GM23338 (cell line): ENCODE results near the gene TAPBPL. TPM values are rescaled to one million over a fixed set of nuclear protein-coding genes. Genes with fewer than 3 reads are reported as not detected.

Source experiments
- ATAC-seq: fragments of 200-7000 bp; cut with Tn5 transposase; 3 replicates; pipeline ENCODE4 v1.9.1; 2020
- DNase-seq: peaks from one replicate; pipeline ENCODE4 v3.0.0-alpha.2; 2015; ENCODE audit warnings: low spot score
- H2AFZ ChIP-seq: fragments of 200-600 bp; sonication (generic); 2 replicates; pipeline ENCODE4 v1.8.0; 2016; ENCODE audit warnings: antibody characterized with exemption, mild to moderate bottlenecking, moderate library complexity
- H3F3A ChIP-seq: fragments of 200-600 bp; sonication (generic); replicated peaks from 2 replicates; pipeline ENCODE4 v1.8.0; 2017; ENCODE audit warnings: antibody characterized with exemption, mixed run types, low read depth
- H3K27ac ChIP-seq: fragments of 200-600 bp; sonication (generic); 2 replicates; pipeline ENCODE4 v1.6.1; 2016; ENCODE audit warnings: low read depth
- H3K27me3 ChIP-seq: fragments of 200-600 bp; sonication (generic); 2 replicates; pipeline ENCODE4 v1.8.0; 2016; ENCODE audit warnings: mild to moderate bottlenecking, mixed run types, moderate library complexity; ENCODE audit not compliant: insufficient read depth
- H3K36me3 ChIP-seq: fragments of 200-600 bp; sonication (generic); 2 replicates; pipeline ENCODE4 v1.8.0; 2016; ENCODE audit warnings: mild to moderate bottlenecking; ENCODE audit not compliant: insufficient read depth
- H3K4me1 ChIP-seq: fragments of 200-600 bp; sonication (generic); 2 replicates; pipeline ENCODE4 v1.8.0; 2016; ENCODE audit warnings: mild to moderate bottlenecking, moderate library complexity; ENCODE audit not compliant: insufficient read depth
- H3K4me2 ChIP-seq: fragments of 200-600 bp; sonication (generic); 2 replicates; pipeline ENCODE4 v1.7.1; 2017; ENCODE audit warnings: mixed run types
- H3K4me3 ChIP-seq: fragments of 200-600 bp; sonication (generic); 2 replicates; pipeline ENCODE4 v1.6.1; 2016; ENCODE audit warnings: mixed run types
- H3K79me2 ChIP-seq: fragments of 200-600 bp; sonication (generic); replicated peaks from 2 replicates; pipeline ENCODE4 v1.8.0; 2017; ENCODE audit warnings: mild to moderate bottlenecking; ENCODE audit not compliant: insufficient read depth
- H3K9me2 ChIP-seq: fragments of 200-600 bp; sonication (generic); 2 replicates; pipeline ENCODE4 v1.8.0; 2017; ENCODE audit not compliant: insufficient read depth
- H4K20me1 ChIP-seq: fragments of 200-600 bp; sonication (generic); replicated peaks from 2 replicates; pipeline ENCODE4 v1.8.0; 2017; ENCODE audit warnings: mild to moderate bottlenecking; ENCODE audit not compliant: insufficient read depth
- H3K27ac Mint-ChIP-seq: 2 replicates; pipeline ENCODE4 v1.8.0; 2020; ENCODE audit warnings: inconsistent platforms, mild to moderate bottlenecking, moderate library complexity, mixed read lengths
- H3K27me3 Mint-ChIP-seq: 3 replicates; pipeline ENCODE4 v1.8.0; 2022; ENCODE audit warnings: low read depth, mild to moderate bottlenecking, moderate library complexity, mixed read lengths, inconsistent platforms; ENCODE audit not compliant: insufficient read depth, poor library complexity
- H3K36me3 Mint-ChIP-seq: 3 replicates; pipeline ENCODE4 v1.8.0; 2021; ENCODE audit warnings: low read depth, mild to moderate bottlenecking, inconsistent platforms, moderate library complexity, mixed read lengths
- H3K4me1 Mint-ChIP-seq: 3 replicates; pipeline ENCODE4 v1.8.0; 2020; ENCODE audit warnings: mild to moderate bottlenecking, inconsistent platforms, mixed read lengths
- H3K4me3 Mint-ChIP-seq: 3 replicates; pipeline ENCODE4 v1.8.0; 2021; ENCODE audit warnings: moderate library complexity, mild to moderate bottlenecking, inconsistent platforms, mixed read lengths
- H3K9me3 Mint-ChIP-seq: 3 replicates; pipeline ENCODE4 v1.8.0; 2020; ENCODE audit warnings: moderate library complexity, mild to moderate bottlenecking, inconsistent platforms, mixed read lengths
- CREB1 ChIP-seq: fragments of 250-450 bp; sonication (Bioruptor Pico); IDR thresholded peaks from 2 replicates; pipeline ENCODE4 v1.5.0; 2020; ENCODE audit warnings: low read depth, mild to moderate bottlenecking, moderate library complexity
- EZH2 ChIP-seq: fragments of 200-600 bp; sonication (generic); IDR thresholded peaks from one replicate; pipeline ENCODE4 v1.8.0; 2017; ENCODE audit warnings: antibody characterized with exemption, mild to moderate bottlenecking, low read depth; ENCODE audit not compliant: unreplicated experiment
- EZH2phosphoT487 ChIP-seq: fragments of 200-600 bp; sonication (generic); IDR thresholded peaks from one replicate; pipeline ENCODE4 v1.8.1; 2018; ENCODE audit warnings: antibody characterized with exemption; ENCODE audit not compliant: unreplicated experiment
- JUNB ChIP-seq: IDR thresholded peaks from one replicate; pipeline ENCODE4 v1.6.1; 2016; ENCODE audit warnings: antibody characterized with exemption; ENCODE audit not compliant: unreplicated experiment
- NANOG ChIP-seq: IDR thresholded peaks from 2 replicates; pipeline ENCODE4 v1.6.1; 2016; ENCODE audit warnings: antibody characterized with exemption, borderline replicate concordance
- POLR2AphosphoS5 ChIP-seq: IDR thresholded peaks from 2 replicates; pipeline ENCODE4 v1.6.1; 2016; ENCODE audit warnings: antibody characterized with exemption, low read depth
- STAT1 ChIP-seq: IDR thresholded peaks from one replicate; pipeline ENCODE4 v1.6.1; 2016; ENCODE audit warnings: antibody characterized with exemption; ENCODE audit not compliant: unreplicated experiment
- ZNF114 ChIP-seq: fragments of 250-450 bp; sonication (Bioruptor Pico); IDR thresholded peaks from 2 replicates; pipeline ENCODE4 v1.5.0; 2020; ENCODE audit warnings: mild to moderate bottlenecking, moderate library complexity
- ZNF331 ChIP-seq: fragments of 250-450 bp; sonication (Bioruptor Pico); IDR thresholded peaks from 2 replicates; pipeline ENCODE4 v1.5.0; 2020; ENCODE audit warnings: low read depth, mild to moderate bottlenecking, moderate library complexity
- polyA plus RNA-seq: library from polyadenylated mRNA; unstranded; fragments of >200 nt; fragmentation: Nextera tagmentation; extraction: Ambion mirVana; gene quantifications from 2 replicates; pipeline ENCODE4 v1.2.1, GENCODE V29; 2016
- total RNA-seq: library from RNA; depleted of rRNA; stranded (reverse); fragments of >200 nt; shearing (Covaris generic); gene quantifications from 2 replicates; pipeline ENCODE4 v1.2.3, GENCODE V29; 2014
- TF ChIP-seq, protein P1 (sequence below), 2 experiments: fragments of 200-600 bp in 1 of 2; sonication (generic) in 1 of 2; conservative IDR thresholded peaks; 2 replicates each; pipeline versions ENCODE4 v1.5.1 to v1.6.1; 2016 to 2017; ENCODE audit warnings: antibody characterized with exemption in 2 of 2, low read depth in 2 of 2, mild to moderate bottlenecking in 2 of 2, moderate library complexity in 1 of 2
- TF ChIP-seq, protein P2 (sequence below): fragments of 250-450 bp; sonication (Bioruptor Pico); IDR thresholded peaks from 2 replicates; pipeline ENCODE4 v1.5.0; 2020; ENCODE audit warnings: mild to moderate bottlenecking, moderate library complexity
- TF ChIP-seq, protein P3 (sequence below): IDR thresholded peaks from one replicate; pipeline ENCODE4 v1.6.1; 2018; ENCODE audit warnings: antibody characterized with exemption; ENCODE audit not compliant: unreplicated experiment
- TF ChIP-seq, protein P4 (sequence below): IDR thresholded peaks from 2 replicates; pipeline ENCODE4 v1.6.1; 2016; ENCODE audit warnings: antibody characterized with exemption

The TAPBPL gene
- total and polyA plus RNA-seq, 2 experiments from 2014 or later = 0.59 to 0.65 TPM

DNA sequence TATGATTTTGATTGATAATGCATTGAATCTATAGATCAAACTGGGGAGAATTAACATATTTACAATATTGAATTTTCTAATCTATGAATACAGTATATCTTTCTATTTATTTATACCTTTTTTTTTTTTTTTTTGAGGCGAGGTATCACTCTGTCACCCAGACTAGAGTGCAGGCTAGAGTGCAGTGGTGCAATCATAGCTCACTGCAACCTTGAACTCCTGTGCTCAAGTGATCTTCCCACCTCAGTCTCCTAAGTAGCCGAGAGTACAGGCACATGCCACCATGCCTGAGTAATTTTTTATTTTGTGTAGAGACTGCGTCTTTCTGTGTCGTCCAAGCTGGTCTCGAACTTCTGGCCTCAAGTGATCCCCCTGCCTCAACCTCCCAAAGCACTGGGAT is 47.5 kb upstream of the TAPBPL start:
- Mint-ChIP-seq H3K36me3 (no peaks in the 10 kb centered on the region), H3K27ac (no peak overlapping the region; the same call in 1 of the 2 replicates), H3K27me3 (no peaks in the 10 kb centered on the region), H3K4me3 (no peak overlapping the region), H3K4me1 (no peaks in the 10 kb centered on the region), H3K9me3 (no peaks in the 10 kb centered on the region)
- H3K79me2 ChIP-seq = no peaks in the 10 kb centered on the region
- H3K4me2 ChIP-seq = no peak overlapping the region
- no peak overlapping the region for H2AFZ ChIP-seq
- no peak overlapping the region for H3K27ac ChIP-seq
- H3K27me3 ChIP-seq = no peaks in the 10 kb centered on the region
- H3K4me3 ChIP-seq = no peak overlapping the region
- ATAC-seq (no peak), DNase-seq (no peak)
- H3K4me1 ChIP-seq = no peaks in the 10 kb centered on the region
- H4K20me1 ChIP-seq = no peaks in the 10 kb centered on the region
- H3F3A ChIP-seq = no peaks in the 10 kb centered on the region
- no peaks in the 10 kb centered on the region for H3K9me2 ChIP-seq
- TF ChIP-seq, protein P1, sequence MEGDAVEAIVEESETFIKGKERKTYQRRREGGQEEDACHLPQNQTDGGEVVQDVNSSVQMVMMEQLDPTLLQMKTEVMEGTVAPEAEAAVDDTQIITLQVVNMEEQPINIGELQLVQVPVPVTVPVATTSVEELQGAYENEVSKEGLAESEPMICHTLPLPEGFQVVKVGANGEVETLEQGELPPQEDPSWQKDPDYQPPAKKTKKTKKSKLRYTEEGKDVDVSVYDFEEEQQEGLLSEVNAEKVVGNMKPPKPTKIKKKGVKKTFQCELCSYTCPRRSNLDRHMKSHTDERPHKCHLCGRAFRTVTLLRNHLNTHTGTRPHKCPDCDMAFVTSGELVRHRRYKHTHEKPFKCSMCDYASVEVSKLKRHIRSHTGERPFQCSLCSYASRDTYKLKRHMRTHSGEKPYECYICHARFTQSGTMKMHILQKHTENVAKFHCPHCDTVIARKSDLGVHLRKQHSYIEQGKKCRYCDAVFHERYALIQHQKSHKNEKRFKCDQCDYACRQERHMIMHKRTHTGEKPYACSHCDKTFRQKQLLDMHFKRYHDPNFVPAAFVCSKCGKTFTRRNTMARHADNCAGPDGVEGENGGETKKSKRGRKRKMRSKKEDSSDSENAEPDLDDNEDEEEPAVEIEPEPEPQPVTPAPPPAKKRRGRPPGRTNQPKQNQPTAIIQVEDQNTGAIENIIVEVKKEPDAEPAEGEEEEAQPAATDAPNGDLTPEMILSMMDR (conservative IDR thresholded peaks at IDR 0.05; ENCODE audit: low read depth in 2 of 2) = no peak
- TF ChIP-seq EZH2phosphoT487 (no peak), POLR2AphosphoS5 (no peak), NANOG (no peak), EZH2 (no peak), CREB1 (CRISPR knock-in tag) (no peak), JUNB (no peak), STAT1 (no peak), ZNF114 (CRISPR knock-in tag) (no peak), ZNF331 (CRISPR knock-in tag) (no peak)
- TF ChIP-seq, protein P2, sequence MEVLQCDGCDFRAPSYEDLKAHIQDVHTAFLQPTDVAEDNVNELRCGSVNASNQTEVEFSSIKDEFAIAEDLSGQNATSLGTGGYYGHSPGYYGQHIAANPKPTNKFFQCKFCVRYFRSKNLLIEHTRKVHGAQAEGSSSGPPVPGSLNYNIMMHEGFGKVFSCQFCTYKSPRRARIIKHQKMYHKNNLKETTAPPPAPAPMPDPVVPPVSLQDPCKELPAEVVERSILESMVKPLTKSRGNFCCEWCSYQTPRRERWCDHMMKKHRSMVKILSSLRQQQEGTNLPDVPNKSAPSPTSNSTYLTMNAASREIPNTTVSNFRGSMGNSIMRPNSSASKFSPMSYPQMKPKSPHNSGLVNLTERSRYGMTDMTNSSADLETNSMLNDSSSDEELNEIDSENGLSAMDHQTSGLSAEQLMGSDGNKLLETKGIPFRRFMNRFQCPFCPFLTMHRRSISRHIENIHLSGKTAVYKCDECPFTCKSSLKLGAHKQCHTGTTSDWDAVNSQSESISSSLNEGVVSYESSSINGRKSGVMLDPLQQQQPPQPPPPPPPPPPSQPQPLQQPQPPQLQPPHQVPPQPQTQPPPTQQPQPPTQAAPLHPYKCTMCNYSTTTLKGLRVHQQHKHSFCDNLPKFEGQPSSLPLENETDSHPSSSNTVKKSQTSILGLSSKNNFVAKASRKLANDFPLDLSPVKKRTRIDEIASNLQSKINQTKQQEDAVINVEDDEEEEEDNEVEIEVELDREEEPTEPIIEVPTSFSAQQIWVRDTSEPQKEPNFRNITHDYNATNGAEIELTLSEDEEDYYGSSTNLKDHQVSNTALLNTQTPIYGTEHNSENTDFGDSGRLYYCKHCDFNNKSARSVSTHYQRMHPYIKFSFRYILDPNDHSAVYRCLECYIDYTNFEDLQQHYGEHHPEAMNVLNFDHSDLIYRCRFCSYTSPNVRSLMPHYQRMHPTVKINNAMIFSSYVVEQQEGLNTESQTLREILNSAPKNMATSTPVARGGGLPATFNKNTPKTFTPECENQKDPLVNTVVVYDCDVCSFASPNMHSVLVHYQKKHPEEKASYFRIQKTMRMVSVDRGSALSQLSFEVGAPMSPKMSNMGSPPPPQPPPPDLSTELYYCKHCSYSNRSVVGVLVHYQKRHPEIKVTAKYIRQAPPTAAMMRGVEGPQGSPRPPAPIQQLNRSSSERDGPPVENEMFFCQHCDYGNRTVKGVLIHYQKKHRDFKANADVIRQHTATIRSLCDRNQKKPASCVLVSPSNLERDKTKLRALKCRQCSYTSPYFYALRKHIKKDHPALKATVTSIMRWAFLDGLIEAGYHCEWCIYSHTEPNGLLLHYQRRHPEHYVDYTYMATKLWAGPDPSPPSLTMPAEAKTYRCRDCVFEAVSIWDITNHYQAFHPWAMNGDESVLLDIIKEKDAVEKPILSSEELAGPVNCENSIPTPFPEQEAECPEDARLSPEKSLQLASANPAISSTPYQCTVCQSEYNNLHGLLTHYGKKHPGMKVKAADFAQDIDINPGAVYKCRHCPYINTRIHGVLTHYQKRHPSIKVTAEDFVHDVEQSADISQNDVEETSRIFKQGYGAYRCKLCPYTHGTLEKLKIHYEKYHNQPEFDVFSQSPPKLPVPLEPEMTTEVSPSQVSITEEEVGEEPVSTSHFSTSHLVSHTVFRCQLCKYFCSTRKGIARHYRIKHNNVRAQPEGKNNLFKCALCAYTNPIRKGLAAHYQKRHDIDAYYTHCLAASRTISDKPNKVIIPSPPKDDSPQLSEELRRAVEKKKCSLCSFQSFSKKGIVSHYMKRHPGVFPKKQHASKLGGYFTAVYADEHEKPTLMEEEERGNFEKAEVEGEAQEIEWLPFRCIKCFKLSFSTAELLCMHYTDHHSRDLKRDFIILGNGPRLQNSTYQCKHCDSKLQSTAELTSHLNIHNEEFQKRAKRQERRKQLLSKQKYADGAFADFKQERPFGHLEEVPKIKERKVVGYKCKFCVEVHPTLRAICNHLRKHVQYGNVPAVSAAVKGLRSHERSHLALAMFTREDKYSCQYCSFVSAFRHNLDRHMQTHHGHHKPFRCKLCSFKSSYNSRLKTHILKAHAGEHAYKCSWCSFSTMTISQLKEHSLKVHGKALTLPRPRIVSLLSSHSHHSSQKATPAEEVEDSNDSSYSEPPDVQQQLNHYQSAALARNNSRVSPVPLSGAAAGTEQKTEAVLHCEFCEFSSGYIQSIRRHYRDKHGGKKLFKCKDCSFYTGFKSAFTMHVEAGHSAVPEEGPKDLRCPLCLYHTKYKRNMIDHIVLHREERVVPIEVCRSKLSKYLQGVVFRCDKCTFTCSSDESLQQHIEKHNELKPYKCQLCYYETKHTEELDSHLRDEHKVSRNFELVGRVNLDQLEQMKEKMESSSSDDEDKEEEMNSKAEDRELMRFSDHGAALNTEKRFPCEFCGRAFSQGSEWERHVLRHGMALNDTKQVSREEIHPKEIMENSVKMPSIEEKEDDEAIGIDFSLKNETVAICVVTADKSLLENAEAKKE = no peak
- TF ChIP-seq, protein P3, sequence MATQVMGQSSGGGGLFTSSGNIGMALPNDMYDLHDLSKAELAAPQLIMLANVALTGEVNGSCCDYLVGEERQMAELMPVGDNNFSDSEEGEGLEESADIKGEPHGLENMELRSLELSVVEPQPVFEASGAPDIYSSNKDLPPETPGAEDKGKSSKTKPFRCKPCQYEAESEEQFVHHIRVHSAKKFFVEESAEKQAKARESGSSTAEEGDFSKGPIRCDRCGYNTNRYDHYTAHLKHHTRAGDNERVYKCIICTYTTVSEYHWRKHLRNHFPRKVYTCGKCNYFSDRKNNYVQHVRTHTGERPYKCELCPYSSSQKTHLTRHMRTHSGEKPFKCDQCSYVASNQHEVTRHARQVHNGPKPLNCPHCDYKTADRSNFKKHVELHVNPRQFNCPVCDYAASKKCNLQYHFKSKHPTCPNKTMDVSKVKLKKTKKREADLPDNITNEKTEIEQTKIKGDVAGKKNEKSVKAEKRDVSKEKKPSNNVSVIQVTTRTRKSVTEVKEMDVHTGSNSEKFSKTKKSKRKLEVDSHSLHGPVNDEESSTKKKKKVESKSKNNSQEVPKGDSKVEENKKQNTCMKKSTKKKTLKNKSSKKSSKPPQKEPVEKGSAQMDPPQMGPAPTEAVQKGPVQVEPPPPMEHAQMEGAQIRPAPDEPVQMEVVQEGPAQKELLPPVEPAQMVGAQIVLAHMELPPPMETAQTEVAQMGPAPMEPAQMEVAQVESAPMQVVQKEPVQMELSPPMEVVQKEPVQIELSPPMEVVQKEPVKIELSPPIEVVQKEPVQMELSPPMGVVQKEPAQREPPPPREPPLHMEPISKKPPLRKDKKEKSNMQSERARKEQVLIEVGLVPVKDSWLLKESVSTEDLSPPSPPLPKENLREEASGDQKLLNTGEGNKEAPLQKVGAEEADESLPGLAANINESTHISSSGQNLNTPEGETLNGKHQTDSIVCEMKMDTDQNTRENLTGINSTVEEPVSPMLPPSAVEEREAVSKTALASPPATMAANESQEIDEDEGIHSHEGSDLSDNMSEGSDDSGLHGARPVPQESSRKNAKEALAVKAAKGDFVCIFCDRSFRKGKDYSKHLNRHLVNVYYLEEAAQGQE = no peak
- TF ChIP-seq, protein P4, sequence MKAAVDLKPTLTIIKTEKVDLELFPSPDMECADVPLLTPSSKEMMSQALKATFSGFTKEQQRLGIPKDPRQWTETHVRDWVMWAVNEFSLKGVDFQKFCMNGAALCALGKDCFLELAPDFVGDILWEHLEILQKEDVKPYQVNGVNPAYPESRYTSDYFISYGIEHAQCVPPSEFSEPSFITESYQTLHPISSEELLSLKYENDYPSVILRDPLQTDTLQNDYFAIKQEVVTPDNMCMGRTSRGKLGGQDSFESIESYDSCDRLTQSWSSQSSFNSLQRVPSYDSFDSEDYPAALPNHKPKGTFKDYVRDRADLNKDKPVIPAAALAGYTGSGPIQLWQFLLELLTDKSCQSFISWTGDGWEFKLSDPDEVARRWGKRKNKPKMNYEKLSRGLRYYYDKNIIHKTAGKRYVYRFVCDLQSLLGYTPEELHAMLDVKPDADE = no peak
- no peaks in the 10 kb centered on the region for H3K36me3 ChIP-seq
